ENCODE data around the gene ITGA1.

ITGA1 gene

GRCh38 chr5:52896534-52897237 lies 109.0 kb downstream of the ITGA1 start:
- H4K20me1 ChIP-seq (ENCODE audit: insufficient read depth, low read length, poor library complexity, severe bottlenecking) = no peaks in the 10 kb centered on the region
- H3K27me3 ChIP-seq (ENCODE audit: insufficient read depth, low read length, poor library complexity, severe bottlenecking) = no peaks in the 10 kb centered on the region
- H3K4me2 ChIP-seq (ENCODE audit: low read depth, low read length, poor library complexity, severe bottlenecking) = no peak overlapping the region
- H3K4me3 ChIP-seq (ENCODE audit: low read length, poor library complexity, severe bottlenecking) = no peak overlapping the region
- H3K9me2 ChIP-seq (replicated peaks; ENCODE audit: low read depth, low read length) = no peaks in the 10 kb centered on the region
- H3K79me2 ChIP-seq (ENCODE audit: insufficient read depth, low read length) = no peaks in the 10 kb centered on the region
- H3K4me1 ChIP-seq (ENCODE audit: insufficient read depth, low read length, poor library complexity, severe bottlenecking) = no peaks in the 10 kb centered on the region
- H3F3A ChIP-seq (ENCODE audit: low read depth) = no peaks in the 10 kb centered on the region
- no peak overlapping the region for H2AFZ ChIP-seq (ENCODE audit: low read length)
- H3K36me3 ChIP-seq (ENCODE audit: insufficient read depth, low read length) = no peaks in the 10 kb centered on the region
- no peaks in the 10 kb centered on the region for H3K9me3 ChIP-seq (ENCODE audit: insufficient read depth, low read depth, low read length)
- TF ChIP-seq, protein P1, sequence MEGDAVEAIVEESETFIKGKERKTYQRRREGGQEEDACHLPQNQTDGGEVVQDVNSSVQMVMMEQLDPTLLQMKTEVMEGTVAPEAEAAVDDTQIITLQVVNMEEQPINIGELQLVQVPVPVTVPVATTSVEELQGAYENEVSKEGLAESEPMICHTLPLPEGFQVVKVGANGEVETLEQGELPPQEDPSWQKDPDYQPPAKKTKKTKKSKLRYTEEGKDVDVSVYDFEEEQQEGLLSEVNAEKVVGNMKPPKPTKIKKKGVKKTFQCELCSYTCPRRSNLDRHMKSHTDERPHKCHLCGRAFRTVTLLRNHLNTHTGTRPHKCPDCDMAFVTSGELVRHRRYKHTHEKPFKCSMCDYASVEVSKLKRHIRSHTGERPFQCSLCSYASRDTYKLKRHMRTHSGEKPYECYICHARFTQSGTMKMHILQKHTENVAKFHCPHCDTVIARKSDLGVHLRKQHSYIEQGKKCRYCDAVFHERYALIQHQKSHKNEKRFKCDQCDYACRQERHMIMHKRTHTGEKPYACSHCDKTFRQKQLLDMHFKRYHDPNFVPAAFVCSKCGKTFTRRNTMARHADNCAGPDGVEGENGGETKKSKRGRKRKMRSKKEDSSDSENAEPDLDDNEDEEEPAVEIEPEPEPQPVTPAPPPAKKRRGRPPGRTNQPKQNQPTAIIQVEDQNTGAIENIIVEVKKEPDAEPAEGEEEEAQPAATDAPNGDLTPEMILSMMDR (conservative IDR thresholded peaks at IDR 0.05; ENCODE audit: low read length) = no peak
- TF ChIP-seq EZH2phosphoT487 (IDR thresholded peaks at IDR 0.05; ENCODE audit: borderline replicate concordance) = no peak
- H3K9ac ChIP-seq (ENCODE audit: low read depth, low read length, poor library complexity, severe bottlenecking) = no peak overlapping the region

- H3K4me3 ChIP-seq (ENCODE audit: low read length, poor library complexity, severe bottlenecking) = no peak overlapping the region
- no peaks in the 10 kb centered on the region for H3K79me2 ChIP-seq (ENCODE audit: insufficient read depth, low read length)
- TF ChIP-seq, protein P1 (conservative IDR thresholded peaks at IDR 0.05; ENCODE audit: low read length) = no peak
- TF ChIP-seq EZH2phosphoT487 (IDR thresholded peaks at IDR 0.05; ENCODE audit: borderline replicate concordance) = no peak
- H3K9ac ChIP-seq (ENCODE audit: low read depth, low read length, poor library complexity, severe bottlenecking) = no peak overlapping the region
- H3K36me3 ChIP-seq (ENCODE audit: insufficient read depth, low read length) = no peaks in the 10 kb centered on the region
- H3K4me2 ChIP-seq (ENCODE audit: low read depth, low read length, poor library complexity, severe bottlenecking) = no peak overlapping the region
- H2AFZ ChIP-seq (ENCODE audit: low read length) = no peak overlapping the region
- no peaks in the 10 kb centered on the region for H3K9me2 ChIP-seq (replicated peaks; ENCODE audit: low read depth, low read length)
- no peaks in the 10 kb centered on the region for H3K27me3 ChIP-seq (ENCODE audit: insufficient read depth, low read length, poor library complexity, severe bottlenecking)
- H3F3A ChIP-seq (ENCODE audit: low read depth) = no peaks in the 10 kb centered on the region
- no peaks in the 10 kb centered on the region for H3K4me1 ChIP-seq (ENCODE audit: insufficient read depth, low read length, poor library complexity, severe bottlenecking)
- no peaks in the 10 kb centered on the region for H3K9me3 ChIP-seq (ENCODE audit: insufficient read depth, low read depth, low read length)
- no peaks in the 10 kb centered on the region for H4K20me1 ChIP-seq (ENCODE audit: insufficient read depth, low read length, poor library complexity, severe bottlenecking)
Measured at GRCh38 chr5:52897238-52897614, 109.5 kb downstream of the ITGA1 start.

- Histone ChIP-seq H4K20me1 (ENCODE audit: insufficient read depth, low read length, poor library complexity, severe bottlenecking) (no peaks in the 10 kb centered on the region), H3F3A (ENCODE audit: low read depth) (no peaks in the 10 kb centered on the region), H3K79me2 (ENCODE audit: insufficient read depth, low read length) (no peaks in the 10 kb centered on the region), H3K27me3 (ENCODE audit: insufficient read depth, low read length, poor library complexity, severe bottlenecking) (no peaks in the 10 kb centered on the region), H3K9me3 (ENCODE audit: insufficient read depth, low read depth, low read length) (no peaks in the 10 kb centered on the region), H3K9me2 (replicated peaks; ENCODE audit: low read depth, low read length) (no peaks in the 10 kb centered on the region), H3K36me3 (ENCODE audit: insufficient read depth, low read length) (no peaks in the 10 kb centered on the region), H3K4me1 (ENCODE audit: insufficient read depth, low read length, poor library complexity, severe bottlenecking) (no peaks in the 10 kb centered on the region), H3K4me2 (ENCODE audit: low read depth, low read length, poor library complexity, severe bottlenecking) (no peak overlapping the region), H2AFZ (ENCODE audit: low read length) (no peak overlapping the region), H3K4me3 (ENCODE audit: low read length, poor library complexity, severe bottlenecking) (no peak overlapping the region), H3K9ac (ENCODE audit: low read depth, low read length, poor library complexity, severe bottlenecking) (no peak overlapping the region)
- TF ChIP-seq, protein P1 (conservative IDR thresholded peaks at IDR 0.05; ENCODE audit: low read length) = no peak
- TF ChIP-seq EZH2phosphoT487 (IDR thresholded peaks at IDR 0.05; ENCODE audit: borderline replicate concordance) = no peak
Measured at GRCh38 chr5:52898961-52899680, 111.4 kb downstream of the ITGA1 start.

Data from Loucy (cell line).